ENCODE data around the gene FBXO21.

DNA sequence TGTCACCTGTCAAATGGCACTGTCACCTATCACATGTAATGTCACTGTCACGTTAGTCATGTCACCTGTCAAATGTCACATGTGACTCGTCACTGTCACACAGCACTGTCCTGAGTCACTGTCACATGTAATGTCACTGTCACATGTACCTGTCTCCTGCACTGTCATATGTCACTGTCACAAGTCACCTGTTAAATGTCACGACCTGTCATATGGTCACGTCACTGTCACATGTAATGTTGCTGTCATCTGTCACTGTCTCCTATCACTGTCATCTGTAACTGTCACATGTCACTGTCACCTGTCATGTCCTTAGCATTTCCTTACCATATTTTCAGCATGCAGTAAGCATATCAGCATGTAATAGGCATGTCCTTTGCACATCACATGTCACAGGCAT lies 63.9 kb downstream of the FBXO21 start:
- TF ChIP-seq, protein P1, sequence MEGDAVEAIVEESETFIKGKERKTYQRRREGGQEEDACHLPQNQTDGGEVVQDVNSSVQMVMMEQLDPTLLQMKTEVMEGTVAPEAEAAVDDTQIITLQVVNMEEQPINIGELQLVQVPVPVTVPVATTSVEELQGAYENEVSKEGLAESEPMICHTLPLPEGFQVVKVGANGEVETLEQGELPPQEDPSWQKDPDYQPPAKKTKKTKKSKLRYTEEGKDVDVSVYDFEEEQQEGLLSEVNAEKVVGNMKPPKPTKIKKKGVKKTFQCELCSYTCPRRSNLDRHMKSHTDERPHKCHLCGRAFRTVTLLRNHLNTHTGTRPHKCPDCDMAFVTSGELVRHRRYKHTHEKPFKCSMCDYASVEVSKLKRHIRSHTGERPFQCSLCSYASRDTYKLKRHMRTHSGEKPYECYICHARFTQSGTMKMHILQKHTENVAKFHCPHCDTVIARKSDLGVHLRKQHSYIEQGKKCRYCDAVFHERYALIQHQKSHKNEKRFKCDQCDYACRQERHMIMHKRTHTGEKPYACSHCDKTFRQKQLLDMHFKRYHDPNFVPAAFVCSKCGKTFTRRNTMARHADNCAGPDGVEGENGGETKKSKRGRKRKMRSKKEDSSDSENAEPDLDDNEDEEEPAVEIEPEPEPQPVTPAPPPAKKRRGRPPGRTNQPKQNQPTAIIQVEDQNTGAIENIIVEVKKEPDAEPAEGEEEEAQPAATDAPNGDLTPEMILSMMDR (IDR thresholded peaks at IDR 0.05), result no peak
- TF ChIP-seq EZH2 (IDR thresholded peaks at IDR 0.05), result no peak

Data from neural progenitor cell (in vitro differentiated cells).